HG02759 (cell line): Measurements from ENCODE around the gene TNFAIP1.

Experiments used
- ATAC-seq: cut with Tn5 transposase; IDR thresholded peaks from one replicate; pipeline ENCODE4 v1.9.1; 2021; ENCODE audit warnings: mild to moderate bottlenecking, moderate library complexity; ENCODE audit not compliant: unreplicated experiment

The TNFAIP1 gene

GRCh38 chr17:28370744-28371103 is 35.2 kb downstream of the TNFAIP1 start:
- no peak for ATAC-seq

DNA sequence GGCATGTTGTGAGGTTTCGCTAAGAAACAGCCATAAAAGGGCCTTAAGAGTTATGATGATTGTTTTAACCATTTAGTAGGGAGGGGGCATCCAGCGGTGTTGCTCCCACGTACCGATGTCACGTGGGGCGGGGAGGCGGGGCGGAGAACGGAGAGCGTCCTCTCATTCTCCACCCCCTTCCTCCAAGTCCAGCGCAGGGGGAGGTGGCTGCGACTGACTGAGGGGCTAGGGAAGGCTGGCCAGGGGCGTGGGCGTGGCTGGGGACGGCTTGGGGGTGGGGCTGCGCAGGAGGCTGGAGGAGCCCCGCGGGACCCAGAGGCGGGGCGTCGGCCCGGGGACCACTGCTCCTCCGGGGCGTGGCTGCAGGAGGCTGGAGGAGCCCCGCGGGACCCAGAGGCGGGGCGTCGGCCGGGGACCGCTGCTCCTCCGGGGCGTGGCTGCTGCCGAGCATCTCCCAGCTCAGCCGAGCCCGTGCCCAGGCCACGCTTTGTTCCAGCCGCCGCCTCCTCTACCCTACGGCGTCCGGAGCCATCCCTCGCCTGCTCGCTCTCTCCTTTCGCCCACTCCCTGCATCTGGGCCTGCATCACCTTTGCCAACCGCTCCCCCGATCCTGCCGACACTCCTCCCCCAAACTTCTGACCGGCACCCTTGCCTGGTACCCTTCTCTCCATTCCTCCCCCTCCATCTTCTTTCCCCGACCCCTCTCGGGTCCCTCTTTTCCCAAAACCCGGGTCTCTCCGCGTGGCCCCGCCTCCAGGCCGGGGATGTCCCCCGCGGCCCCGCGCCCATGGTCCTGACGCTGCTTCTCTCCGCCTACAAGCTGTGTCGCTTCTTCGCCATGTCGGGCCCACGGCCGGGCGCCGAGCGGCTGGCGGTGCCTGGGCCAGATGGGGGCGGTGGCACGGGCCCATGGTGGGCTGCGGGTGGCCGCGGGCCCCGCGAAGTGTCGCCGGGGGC is 36.0 kb downstream of the TNFAIP1 start, which contains the start of gene SARM1:
Gene SARM1 (plus strand): TSS at position 450 of the 958 bp plus-strand sequence. CDS start 339 bp downstream, at position 789.
- peak; percentile 91 for ATAC-seq

- peak; percentile 14 for ATAC-seq
Observed at GRCh38 chr17:28372203-28372944, 36.8 kb downstream of the TNFAIP1 start.

DNA sequence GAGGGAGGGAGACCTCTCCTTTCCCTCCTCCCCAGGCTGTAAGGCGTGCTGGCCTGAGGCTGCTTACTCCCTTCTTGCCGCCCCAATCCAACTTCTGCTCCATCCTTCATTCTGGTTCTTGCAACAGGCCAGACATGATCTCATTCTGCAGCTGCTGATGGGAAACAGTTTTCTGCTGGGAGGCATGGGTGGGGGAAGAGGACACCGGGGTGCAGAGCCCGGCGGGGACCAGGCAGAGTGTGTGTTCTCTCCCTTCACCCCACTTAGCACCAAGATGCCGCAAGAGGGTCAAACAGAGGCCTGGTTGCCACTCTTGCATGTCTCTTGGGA is 37.3 kb downstream of the TNFAIP1 start:
- ATAC-seq, result no peak

GRCh38 chr17:28379814-28380801 is 44.5 kb downstream of the TNFAIP1 start:
- ATAC-seq, result no peak

- no peak for ATAC-seq
Observed at GRCh38 chr17:28381141-28381825, 45.7 kb downstream of the TNFAIP1 start.

DNA sequence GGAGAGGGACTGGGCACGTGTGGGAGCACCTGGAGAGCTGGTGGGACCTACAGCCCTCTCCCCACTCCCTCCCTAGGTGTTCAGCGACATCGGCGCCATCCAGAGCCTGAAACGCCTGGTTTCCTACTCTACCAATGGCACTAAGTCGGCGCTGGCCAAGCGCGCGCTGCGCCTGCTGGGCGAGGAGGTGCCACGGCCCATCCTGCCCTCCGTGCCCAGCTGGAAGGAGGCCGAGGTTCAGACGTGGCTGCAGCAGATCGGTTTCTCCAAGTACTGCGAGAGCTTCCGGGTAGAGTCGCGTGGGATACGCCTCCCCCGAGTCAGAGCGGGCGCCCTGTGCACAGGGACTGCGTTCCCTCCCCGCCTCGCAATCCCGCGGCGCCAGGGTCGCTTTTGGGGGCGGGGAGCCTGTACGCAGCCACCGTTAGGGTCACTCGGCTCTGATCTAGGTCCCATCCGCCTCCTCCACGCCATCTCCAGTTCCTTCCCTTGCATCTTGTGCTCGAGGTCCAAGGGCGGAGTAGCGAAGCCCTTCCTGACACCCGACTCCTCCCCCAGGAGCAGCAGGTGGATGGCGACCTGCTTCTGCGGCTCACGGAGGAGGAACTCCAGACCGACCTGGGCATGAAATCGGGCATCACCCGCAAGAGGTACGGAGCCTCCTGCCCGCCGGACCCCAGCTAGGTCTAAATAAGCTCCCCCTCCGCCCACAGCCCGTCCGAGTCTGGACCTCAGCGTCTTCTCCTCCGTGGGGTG is 48.9 kb downstream of the TNFAIP1 start:
- ATAC-seq, result peak; percentile 79

- peak; percentile 23 for ATAC-seq
Observed at GRCh38 chr17:28385037-28385400, 49.5 kb downstream of the TNFAIP1 start.

GRCh38 chr17:28385406-28385805 is 49.8 kb downstream of the TNFAIP1 start:
- ATAC-seq, result no peak

DNA sequence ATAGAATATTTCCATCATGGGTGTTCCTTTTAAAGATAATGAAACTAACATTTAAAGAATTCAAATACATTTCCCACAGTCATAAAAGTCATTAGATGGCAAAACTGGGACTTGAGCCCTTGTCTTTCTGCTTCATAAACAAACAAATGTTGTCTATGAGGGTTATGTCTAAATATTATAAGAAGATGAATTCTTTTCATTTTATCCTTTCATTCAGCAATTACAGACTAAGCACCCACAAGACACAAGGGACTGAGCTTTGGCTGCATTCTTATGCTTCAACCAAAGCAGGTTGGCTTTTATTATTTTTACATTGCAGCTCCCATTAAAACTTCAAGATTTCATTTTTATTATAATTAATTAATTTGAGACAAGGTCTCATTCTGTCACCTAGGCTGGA is 50.8 kb downstream of the TNFAIP1 start:
- ATAC-seq, result no peak

- ATAC-seq, result no peak
Observed at GRCh38 chr17:28388106-28388505, 52.5 kb downstream of the TNFAIP1 start.

DNA sequence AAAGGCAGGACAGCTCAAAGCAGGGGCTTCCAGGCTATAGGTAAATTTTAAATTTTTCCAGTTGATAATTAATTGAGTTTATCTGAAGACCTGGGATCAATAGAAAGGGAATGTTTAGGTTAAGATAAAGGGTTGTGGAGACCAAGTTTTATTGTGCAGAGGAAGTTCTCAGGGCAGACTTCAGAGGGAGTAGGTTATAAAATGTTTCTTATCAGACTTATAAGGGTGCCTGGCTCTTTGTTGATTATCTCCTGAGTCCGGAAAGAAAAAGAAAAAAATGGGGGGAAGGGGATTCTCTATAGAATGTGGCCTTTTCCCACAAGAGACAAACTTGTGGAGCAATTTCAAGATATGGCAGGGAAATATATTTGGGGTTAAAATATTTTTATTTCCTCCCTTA is 54.6 kb downstream of the TNFAIP1 start:
- no peak for ATAC-seq

- ATAC-seq, result no peak
Observed at GRCh38 chr17:28390563-28390962, 55.0 kb downstream of the TNFAIP1 start.

- no peak for ATAC-seq
Observed at GRCh38 chr17:28390984-28391383, 55.4 kb downstream of the TNFAIP1 start.

- ATAC-seq, result no peak
Observed at GRCh38 chr17:28391401-28391800, 55.8 kb downstream of the TNFAIP1 start.

GRCh38 chr17:28392491-28392890 is 56.9 kb downstream of the TNFAIP1 start:
- ATAC-seq, result no peak

GRCh38 chr17:28394337-28395116 is 59.0 kb downstream of the TNFAIP1 start:
- no peak for ATAC-seq

- ATAC-seq, result no peak
Observed at GRCh38 chr17:28395426-28395825, 59.9 kb downstream of the TNFAIP1 start.

DNA sequence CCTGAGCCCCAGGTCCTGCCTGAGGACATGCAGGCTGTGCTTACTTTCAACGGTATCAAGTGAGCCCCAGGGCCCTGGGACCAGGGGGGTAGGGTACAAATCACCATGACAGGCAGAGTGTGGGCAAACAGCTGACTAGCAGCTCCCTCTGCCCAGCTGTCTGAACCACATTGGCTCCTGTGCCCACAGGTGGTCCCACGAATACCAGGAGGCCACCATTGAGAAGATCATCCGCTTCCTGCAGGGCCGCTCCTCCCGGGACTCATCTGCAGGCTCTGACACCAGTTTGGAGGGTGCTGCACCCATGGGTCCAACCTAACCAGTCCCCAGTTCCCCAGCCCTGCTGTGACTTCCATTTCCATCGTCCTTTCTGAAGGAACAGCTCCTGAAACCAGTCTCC is 60.4 kb downstream of the TNFAIP1 start:
- ATAC-seq, result no peak
